WTC11 (cell line): ENCODE measurements around the gene SLC27A2. TPM values are rescaled to one million over a fixed set of nuclear protein-coding genes. Genes with fewer than 3 reads are reported as not detected.

Source experiments
- ATAC-seq: fragments of 200-7000 bp; cut with Tn5 transposase; 2 replicates; pipeline ENCODE4 v1.10.0; 2021; ENCODE audit warnings: mild to moderate bottlenecking, moderate library complexity
- CTCF ChIA-PET: fragments of 300-600 bp; sonication (Branson Sonifier 250); formaldehyde crosslinking; loops from one replicate; lab custom pipeline; 2021; ENCODE audit warnings: antibody characterized with exemption; lab: Charles Lee
- POLR2A ChIA-PET: fragments of 350-600 bp; sonication (Branson Sonifier 250); formaldehyde crosslinking; loops from one replicate; lab custom pipeline; 2021; ENCODE audit warnings: antibody characterized with exemption; lab: Charles Lee
- DNase-seq: peaks from one replicate; pipeline ENCODE4 v3.0.0; 2021; ENCODE audit warnings: low spot score
- H3K27ac Mint-ChIP-seq: 2 replicates; pipeline ENCODE4 v1.8.0; 2021; ENCODE audit warnings: mixed read lengths
- H3K27me3 Mint-ChIP-seq: 2 replicates; pipeline ENCODE4 v1.8.0; 2021; ENCODE audit warnings: low read depth, mild to moderate bottlenecking, moderate library complexity, mixed read lengths
- H3K36me3 Mint-ChIP-seq: 2 replicates; pipeline ENCODE4 v1.8.0; 2021; ENCODE audit warnings: mixed read lengths
- H3K4me1 Mint-ChIP-seq: 2 replicates; pipeline ENCODE4 v1.8.0; 2022; ENCODE audit warnings: mixed read lengths
- H3K4me3 Mint-ChIP-seq: 2 replicates; pipeline ENCODE4 v1.8.0; 2021; ENCODE audit warnings: mild to moderate bottlenecking, moderate library complexity, mixed read lengths
- H3K9me3 Mint-ChIP-seq: 2 replicates; pipeline ENCODE4 v1.8.0; 2021; ENCODE audit warnings: mixed read lengths
- AFF4 ChIP-seq: sonication (generic); formaldehyde crosslinking; IDR thresholded peaks from 2 replicates; pipeline ENCODE4 v1.8.1; 2023; ENCODE audit warnings: mild to moderate bottlenecking, missing genetic modification reagents, borderline replicate concordance
- ARID4B ChIP-seq: sonication (generic); formaldehyde crosslinking; IDR thresholded peaks from 2 replicates; pipeline ENCODE4 v1.8.0; 2023; ENCODE audit warnings: missing genetic modification reagents, mild to moderate bottlenecking, borderline replicate concordance
- ELF4 ChIP-seq: sonication (generic); formaldehyde crosslinking; IDR thresholded peaks from 2 replicates; pipeline ENCODE4 v1.8.1; 2022; ENCODE audit warnings: low read depth, mild to moderate bottlenecking, moderate library complexity, missing genetic modification reagents
- KAT7 ChIP-seq: sonication (generic); formaldehyde crosslinking; IDR thresholded peaks from 2 replicates; pipeline ENCODE4 v1.8.1; 2023; ENCODE audit warnings: missing genetic modification reagents, mild to moderate bottlenecking, borderline replicate concordance
- MLX ChIP-seq: sonication (generic); formaldehyde crosslinking; IDR thresholded peaks from 2 replicates; pipeline ENCODE4 v1.8.1; 2023; ENCODE audit warnings: mild to moderate bottlenecking, missing genetic modification reagents, moderate library complexity
- MYBL2 ChIP-seq: sonication (generic); formaldehyde crosslinking; IDR thresholded peaks from 2 replicates; pipeline ENCODE4 v1.8.1; 2023; ENCODE audit warnings: mild to moderate bottlenecking, moderate library complexity, missing genetic modification reagents
- NFYB ChIP-seq: sonication (generic); formaldehyde crosslinking; conservative IDR thresholded peaks from 2 replicates; pipeline ENCODE4 v1.8.0; 2022; ENCODE audit warnings: low read depth, missing genetic modification reagents
- NR2C2 ChIP-seq: sonication (generic); formaldehyde crosslinking; IDR thresholded peaks from 2 replicates; pipeline ENCODE4 v1.8.0; 2022; ENCODE audit warnings: mild to moderate bottlenecking, missing genetic modification reagents
- PRRX2 ChIP-seq: fragments of 250-450 bp; sonication (Bioruptor Pico); IDR thresholded peaks from 2 replicates; pipeline ENCODE4 v1.8.0; 2021; ENCODE audit warnings: mild to moderate bottlenecking
- STAT6 ChIP-seq: sonication (generic); formaldehyde crosslinking; conservative IDR thresholded peaks from 2 replicates; pipeline ENCODE4 v1.8.1; 2023; ENCODE audit warnings: mild to moderate bottlenecking, low read depth, missing genetic modification reagents, moderate library complexity
- ZNF219 ChIP-seq: sonication (generic); formaldehyde crosslinking; IDR thresholded peaks from 2 replicates; pipeline ENCODE4 v1.8.0; 2023; ENCODE audit warnings: missing genetic modification reagents, mild to moderate bottlenecking, borderline replicate concordance
- ZNF281 ChIP-seq: sonication (generic); formaldehyde crosslinking; IDR thresholded peaks from 2 replicates; pipeline ENCODE4 v1.8.0; 2023; ENCODE audit warnings: mild to moderate bottlenecking, missing genetic modification reagents
- ZNF317 ChIP-seq: sonication (generic); formaldehyde crosslinking; IDR thresholded peaks from 2 replicates; pipeline ENCODE4 v1.8.1; 2023; ENCODE audit warnings: low read depth, mild to moderate bottlenecking, moderate library complexity, missing genetic modification reagents, borderline replicate concordance
- ZNF416 ChIP-seq: fragments of 250-450 bp; sonication (Bioruptor Pico); IDR thresholded peaks from 2 replicates; pipeline ENCODE4 v1.9.0; 2021; ENCODE audit warnings: mild to moderate bottlenecking, inconsistent platforms
- ZNF423 ChIP-seq: fragments of 250-450 bp; sonication (Bioruptor Pico); IDR thresholded peaks from 2 replicates; pipeline ENCODE4 v2.1.2; 2022; ENCODE audit warnings: mild to moderate bottlenecking, moderate library complexity
- ZNF532 ChIP-seq: fragments of 250-450 bp; sonication (Bioruptor Pico); IDR thresholded peaks from 2 replicates; pipeline ENCODE4 v1.9.0; 2021; ENCODE audit warnings: mild to moderate bottlenecking, borderline replicate concordance
- total RNA-seq: library from RNA; stranded (reverse); gene quantifications from 3 replicates; pipeline ENCODE4 v1.2.3, GENCODE V29; 2021

Gene SLC27A2
- total RNA-seq, 1 experiment from 2014 or later: 3.0 TPM

- TF ChIP-seq ARID4B (CRISPR knock-in tag) (no peak), STAT6 (CRISPR knock-in tag) (no peak)
Observed at GRCh38 chr15:50140098-50140497, 41.9 kb upstream of the SLC27A2 start (continued).

GRCh38 chr15:50140983-50141382, 41.0 kb upstream of the SLC27A2 start:
- H3K9me3 Mint-ChIP-seq: no peaks in the 10 kb centered on the region
- H3K36me3 Mint-ChIP-seq: no peaks in the 10 kb centered on the region
- TF ChIP-seq KAT7 (CRISPR knock-in tag): no peak
- TF ChIP-seq ZNF281: no peak
- no peak for TF ChIP-seq MLX (CRISPR knock-in tag)
- TF ChIP-seq MYBL2: no peak
- TF ChIP-seq PRRX2: no peak
- TF ChIP-seq ZNF317 (CRISPR knock-in tag): no peak
- no peak for TF ChIP-seq NFYB (CRISPR knock-in tag)
- no peak for TF ChIP-seq ELF4
- TF ChIP-seq ZNF416: no peak
- no peak for TF ChIP-seq ZNF219 (CRISPR knock-in tag)
- no peak for TF ChIP-seq AFF4 (CRISPR knock-in tag)
- TF ChIP-seq ZNF532: no peak
- TF ChIP-seq ZNF423: no peak
- no peak for TF ChIP-seq NR2C2 (CRISPR knock-in tag)

More at GRCh38 chr15:50140983-50141382, 41.0 kb upstream of the SLC27A2 start:
- Mint-ChIP-seq H3K4me3 (no peak overlapping the region), H3K27ac (no peak overlapping the region), H3K4me1 (peaks cover 7% of the 10 kb centered on the region), H3K27me3 (no peaks in the 10 kb centered on the region)
- ATAC-seq: no peak
- ChIA-PET POLR2A (no interaction called here), CTCF (interaction anchor here (0.9 kb wide), 1 partner anchor 906 kb away, joined by 3 read pairs; no protein-coding TSS in a partner anchor)
- no peak for DNase-seq
